Activated naive CD4-positive, alpha-beta T cell treated with anti-CD3 and anti-CD28 coated beads for 36 hours (primary cell): ENCODE results near the gene BBOF1. TPM values are rescaled to one million over a fixed set of nuclear protein-coding genes. Genes with fewer than 3 reads are reported as not detected.

ENCODE experiments used
- total RNA-seq, 2 experiments: library from RNA; stranded (reverse); gene quantifications; one replicate each; pipeline ENCODE4 v1.2.3, GENCODE V29; 2021

The BBOF1 gene
- total RNA-seq, 2 experiments from 2014 or later, result 1.3 to 1.7 TPM

Other genes with a start within 250 kb of the BBOF1 start
- gene PTGR2, start 167.5 kb upstream of the BBOF1 start, total RNA-seq, result 10 to 100 TPM; 10.7 to 14.1 TPM
- gene ZNF410, start 132.5 kb upstream of the BBOF1 start, total RNA-seq, result 10 to 100 TPM; 51.0 to 56.8 TPM
- 1 to 10 TPM; 1.5 to 1.6 TPM for gene FAM161B, start 69.3 kb upstream of the BBOF1 start, total RNA-seq
- 10 to 100 TPM; 17.6 to 17.7 TPM for gene COQ6, start 69.0 kb upstream of the BBOF1 start, total RNA-seq
- gene ENTPD5, start 61 bp upstream of the BBOF1 start, total RNA-seq, result 1 to 10 TPM; 7.3 to 9.6 TPM
- gene ALDH6A1, start 65.1 kb downstream of the BBOF1 start, total RNA-seq, result 10 to 100 TPM; 24.0 to 25.3 TPM
- gene LIN52, start 65.6 kb downstream of the BBOF1 start, total RNA-seq, result 10 to 100 TPM; 10.7 to 13.6 TPM
- not detected for gene VSX2, start 220.1 kb downstream of the BBOF1 start, total RNA-seq